Neural progenitor cell (in vitro differentiated cells): Measurements from ENCODE around the gene APBB2. TPM values are rescaled to one million over a fixed set of nuclear protein-coding genes. Genes with fewer than 3 reads are reported as not detected.

ENCODE experiments used
- DNase-seq: peaks from one replicate; pipeline ENCODE4 v3.0.0-alpha.2; 2016; ENCODE audit warnings: low spot score
- H2AFZ ChIP-seq: fragments of 200-600 bp; sonication (generic); replicated peaks from 2 replicates; pipeline ENCODE4 v1.6.1; 2016; ENCODE audit warnings: antibody characterized with exemption
- H3F3A ChIP-seq: fragments of 200-600 bp; sonication (generic); 2 replicates; pipeline ENCODE4 v1.6.1; 2016; ENCODE audit warnings: antibody characterized with exemption, low read depth
- H3K27ac ChIP-seq: fragments of 200-600 bp; sonication (generic); 2 replicates; pipeline ENCODE4 v1.5.1; 2016; ENCODE audit warnings: mild to moderate bottlenecking
- H3K27me3 ChIP-seq: fragments of 200-600 bp; sonication (generic); 2 replicates; pipeline ENCODE4 v1.6.1; 2016; ENCODE audit warnings: mild to moderate bottlenecking, moderate library complexity
- H3K36me3 ChIP-seq: fragments of 200-600 bp; sonication (generic); 2 replicates; pipeline ENCODE4 v1.5.1; 2016
- H3K4me1 ChIP-seq: fragments of 200-600 bp; sonication (generic); 2 replicates; pipeline ENCODE4 v1.6.1; 2016; ENCODE audit warnings: mixed run types
- H3K4me2 ChIP-seq: fragments of 200-600 bp; sonication (generic); 2 replicates; pipeline ENCODE4 v1.6.1; 2016
- H3K4me3 ChIP-seq: fragments of 200-600 bp; sonication (generic); 2 replicates; pipeline ENCODE4 v1.5.1; 2016
- H3K79me2 ChIP-seq: fragments of 200-600 bp; sonication (generic); 2 replicates; pipeline ENCODE4 v1.6.1; 2016; ENCODE audit warnings: low read depth
- H3K9ac ChIP-seq: fragments of 200-600 bp; sonication (generic); 2 replicates; pipeline ENCODE4 v1.6.1; 2016
- H3K9me3 ChIP-seq: fragments of 200-600 bp; sonication (generic); 2 replicates; pipeline ENCODE4 v1.5.1; 2016; ENCODE audit warnings: low read depth
- H4K20me1 ChIP-seq: fragments of 200-600 bp; sonication (generic); 2 replicates; pipeline ENCODE4 v1.6.1; 2016; ENCODE audit warnings: low read depth
- H3K27ac Mint-ChIP-seq: 3 replicates; pipeline ENCODE4 v1.8.0; 2021; ENCODE audit warnings: mixed read lengths
- H3K27me3 Mint-ChIP-seq: 2 replicates; pipeline ENCODE4 v1.8.0; 2022; ENCODE audit warnings: low read depth, mild to moderate bottlenecking, inconsistent platforms, moderate library complexity, mixed read lengths; ENCODE audit not compliant: insufficient read depth
- H3K36me3 Mint-ChIP-seq: 3 replicates; pipeline ENCODE4 v1.8.0; 2021; ENCODE audit warnings: mixed read lengths
- H3K4me1 Mint-ChIP-seq: 3 replicates; pipeline ENCODE4 v1.8.0; 2021; ENCODE audit warnings: mixed read lengths
- H3K4me3 Mint-ChIP-seq: 3 replicates; pipeline ENCODE4 v1.8.0; 2021; ENCODE audit warnings: mild to moderate bottlenecking, moderate library complexity, mixed read lengths
- H3K9me3 Mint-ChIP-seq: 3 replicates; pipeline ENCODE4 v1.8.0; 2020; ENCODE audit warnings: mixed read lengths
- EZH2 ChIP-seq: fragments of 200-600 bp; sonication (generic); IDR thresholded peaks from 2 replicates; pipeline ENCODE4 v1.6.1; 2017; ENCODE audit warnings: antibody characterized with exemption, mild to moderate bottlenecking, moderate library complexity
- EZH2phosphoT487 ChIP-seq: fragments of 200-600 bp; sonication (generic); IDR thresholded peaks from 2 replicates; pipeline ENCODE4 v1.6.1; 2017; ENCODE audit warnings: antibody characterized with exemption
- total RNA-seq: library from RNA; depleted of rRNA; stranded (reverse); fragments of >200 nt; gene quantifications from 2 replicates; pipeline ENCODE4 v1.2.3, GENCODE V29; 2015; ENCODE audit warnings: low replicate concordance
- TF ChIP-seq, protein P1 (sequence below): fragments of 200-600 bp; sonication (generic); IDR thresholded peaks from 2 replicates; pipeline ENCODE4 v1.5.1; 2017; ENCODE audit warnings: antibody characterized with exemption, mild to moderate bottlenecking

APBB2 gene
- total RNA-seq, 1 donor from 2014 or later = 83.2 TPM

DNA sequence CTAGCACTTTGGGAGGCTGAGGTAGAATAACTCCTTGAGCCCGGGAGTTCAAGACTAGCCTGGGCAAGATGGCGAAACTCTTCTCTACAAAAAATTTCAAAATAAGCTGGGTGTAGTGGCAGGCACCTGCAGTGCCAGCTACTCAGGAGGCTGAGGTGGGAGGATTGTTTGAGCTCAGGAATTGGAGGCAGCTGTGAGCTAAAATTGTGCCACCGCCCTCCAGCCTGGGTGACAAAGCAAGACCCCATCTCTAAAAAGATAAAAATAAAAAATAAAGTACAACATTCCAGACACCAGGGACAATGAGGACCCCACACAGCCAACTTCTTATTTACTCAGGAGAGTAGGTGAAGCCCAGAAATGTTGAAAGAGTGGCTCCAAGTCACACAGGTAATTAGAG is 53.0 kb downstream of the APBB2 start:
- Mint-ChIP-seq H3K4me1 (no peaks in the 10 kb centered on the region), H3K9me3 (peaks cover 5% of the 10 kb centered on the region), H3K27ac (no peak overlapping the region), H3K27me3 (peaks cover 2% of the 10 kb centered on the region), H3K36me3 (peaks cover 2% of the 10 kb centered on the region), H3K4me3 (no peak overlapping the region)
- Histone ChIP-seq H4K20me1 (no peaks in the 10 kb centered on the region), H3K9ac (no peak overlapping the region), H3K36me3 (no peaks in the 10 kb centered on the region), H3K4me3 (no peak overlapping the region), H3F3A (no peaks in the 10 kb centered on the region), H2AFZ (no peak overlapping the region), H3K4me2 (no peak overlapping the region), H3K27ac (no peak overlapping the region), H3K27me3 (no peaks in the 10 kb centered on the region), H3K4me1 (no peaks in the 10 kb centered on the region), H3K79me2 (peaks cover 5% of the 10 kb centered on the region), H3K9me3 (no peaks in the 10 kb centered on the region)
- no peak for DNase-seq
- TF ChIP-seq EZH2 (no peak), EZH2phosphoT487 (no peak)
- TF ChIP-seq, protein P1, sequence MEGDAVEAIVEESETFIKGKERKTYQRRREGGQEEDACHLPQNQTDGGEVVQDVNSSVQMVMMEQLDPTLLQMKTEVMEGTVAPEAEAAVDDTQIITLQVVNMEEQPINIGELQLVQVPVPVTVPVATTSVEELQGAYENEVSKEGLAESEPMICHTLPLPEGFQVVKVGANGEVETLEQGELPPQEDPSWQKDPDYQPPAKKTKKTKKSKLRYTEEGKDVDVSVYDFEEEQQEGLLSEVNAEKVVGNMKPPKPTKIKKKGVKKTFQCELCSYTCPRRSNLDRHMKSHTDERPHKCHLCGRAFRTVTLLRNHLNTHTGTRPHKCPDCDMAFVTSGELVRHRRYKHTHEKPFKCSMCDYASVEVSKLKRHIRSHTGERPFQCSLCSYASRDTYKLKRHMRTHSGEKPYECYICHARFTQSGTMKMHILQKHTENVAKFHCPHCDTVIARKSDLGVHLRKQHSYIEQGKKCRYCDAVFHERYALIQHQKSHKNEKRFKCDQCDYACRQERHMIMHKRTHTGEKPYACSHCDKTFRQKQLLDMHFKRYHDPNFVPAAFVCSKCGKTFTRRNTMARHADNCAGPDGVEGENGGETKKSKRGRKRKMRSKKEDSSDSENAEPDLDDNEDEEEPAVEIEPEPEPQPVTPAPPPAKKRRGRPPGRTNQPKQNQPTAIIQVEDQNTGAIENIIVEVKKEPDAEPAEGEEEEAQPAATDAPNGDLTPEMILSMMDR = no peak

DNA sequence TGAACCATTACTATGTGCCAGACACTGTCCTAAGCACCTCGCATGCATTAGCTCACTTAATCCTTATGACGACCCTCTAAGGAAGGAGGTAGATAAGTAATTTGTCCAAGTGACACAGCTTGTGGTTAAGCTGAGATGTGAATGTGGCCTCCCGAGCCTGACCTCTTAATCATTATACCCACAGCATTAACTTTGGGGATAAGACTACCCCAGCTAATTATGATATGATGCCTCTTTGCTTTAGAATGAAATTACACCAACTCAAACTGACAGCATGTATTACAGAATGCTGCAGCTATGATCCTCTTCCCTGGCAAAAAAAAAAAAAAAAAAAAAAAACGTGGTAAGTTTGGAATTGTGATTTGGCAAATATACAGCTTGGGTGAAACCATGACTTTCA is 53.5 kb downstream of the APBB2 start:
- Histone ChIP-seq H3K9me3 (no peaks in the 10 kb centered on the region), H3K36me3 (no peaks in the 10 kb centered on the region), H3K4me2 (no peak overlapping the region), H3K27ac (no peak overlapping the region), H3K79me2 (peaks cover 5% of the 10 kb centered on the region), H3K4me1 (no peaks in the 10 kb centered on the region), H3K27me3 (no peaks in the 10 kb centered on the region), H3K9ac (no peak overlapping the region), H3K4me3 (no peak overlapping the region), H2AFZ (no peak overlapping the region), H3F3A (no peaks in the 10 kb centered on the region), H4K20me1 (no peaks in the 10 kb centered on the region)
- no peaks in the 10 kb centered on the region for H3K4me1 Mint-ChIP-seq
- DNase-seq = no peak
- peaks cover 5% of the 10 kb centered on the region for H3K9me3 Mint-ChIP-seq
- H3K36me3 Mint-ChIP-seq = peaks cover 2% of the 10 kb centered on the region
- TF ChIP-seq EZH2phosphoT487 (no peak), EZH2 (no peak)
- TF ChIP-seq, protein P1 = no peak
- H3K27me3 Mint-ChIP-seq = peaks cover 2% of the 10 kb centered on the region
- H3K4me3 Mint-ChIP-seq = no peak overlapping the region
- no peak overlapping the region for H3K27ac Mint-ChIP-seq

DNA sequence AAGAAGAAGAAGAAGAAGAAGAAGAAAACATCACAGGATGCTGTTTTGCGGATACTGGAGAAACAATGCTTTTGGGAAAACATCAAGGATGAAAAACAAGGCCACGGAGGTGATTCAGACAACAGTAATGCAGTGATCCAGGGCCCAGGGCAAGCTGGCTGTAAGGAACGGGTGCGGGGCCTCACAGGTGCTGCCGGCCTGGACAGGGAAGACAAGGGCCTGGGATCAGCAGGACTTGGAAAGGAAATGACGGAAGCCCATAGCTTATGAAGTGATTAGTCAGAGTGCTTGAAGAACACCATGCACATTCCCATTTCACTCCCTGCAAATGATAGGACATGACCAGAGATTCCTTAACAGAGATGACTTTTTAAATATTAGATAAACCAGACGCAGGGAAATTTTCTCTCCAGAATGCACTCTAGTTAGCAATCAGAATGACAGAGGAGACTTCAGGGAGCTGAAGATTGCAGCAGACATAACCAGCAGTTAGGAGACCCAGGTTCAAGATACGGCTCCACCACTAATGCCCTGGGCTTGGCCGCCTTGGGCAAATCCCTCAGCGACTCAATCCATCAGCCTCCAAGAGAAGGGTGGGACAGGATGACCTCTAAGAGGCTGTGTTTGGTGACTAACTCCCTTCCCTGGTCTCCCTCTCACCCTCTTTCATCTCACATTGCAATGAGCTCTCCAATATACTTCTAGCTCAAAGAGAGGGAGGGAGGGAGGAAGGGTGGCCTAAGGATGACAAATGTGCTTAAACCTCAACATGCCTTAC is 54.1 kb downstream of the APBB2 start:
- Histone ChIP-seq H3K4me2 (no peak overlapping the region), H3K4me1 (no peaks in the 10 kb centered on the region), H3K79me2 (peaks cover 1% of the 10 kb centered on the region), H3K9ac (no peak overlapping the region), H3F3A (no peaks in the 10 kb centered on the region), H3K27ac (no peak overlapping the region), H3K36me3 (no peaks in the 10 kb centered on the region), H3K9me3 (no peaks in the 10 kb centered on the region), H4K20me1 (no peaks in the 10 kb centered on the region), H3K27me3 (no peaks in the 10 kb centered on the region), H3K4me3 (no peak overlapping the region), H2AFZ (no peak overlapping the region)
- peaks cover 3% of the 10 kb centered on the region for H3K4me1 Mint-ChIP-seq
- H3K27me3 Mint-ChIP-seq = peaks cover 2% of the 10 kb centered on the region
- no peak overlapping the region for H3K4me3 Mint-ChIP-seq
- H3K9me3 Mint-ChIP-seq = peaks cover under 1% of the 10 kb centered on the region
- no peaks in the 10 kb centered on the region for H3K36me3 Mint-ChIP-seq
- no peak for TF ChIP-seq EZH2phosphoT487
- TF ChIP-seq EZH2 = no peak
- TF ChIP-seq, protein P1 = no peak
- no peak overlapping the region for H3K27ac Mint-ChIP-seq
- DNase-seq = no peak
